Endodermal cell (in vitro differentiated cells): ENCODE results near the gene FOXM1. TPM values are rescaled to one million over a fixed set of nuclear protein-coding genes. Genes with fewer than 3 reads are reported as not detected.

ENCODE experiments used
- DNase-seq: peaks from one replicate; pipeline ENCODE4 v3.0.0-alpha.2; 2017
- H3K27ac ChIP-seq: 2 replicates; pipeline ENCODE4 v1.5.1; 2013; ENCODE audit warnings: mild to moderate bottlenecking, low read depth, low read length, moderate library complexity
- H3K27me3 ChIP-seq: 2 replicates; pipeline ENCODE4 v1.6.1; 2013; ENCODE audit warnings: mild to moderate bottlenecking, low read length, moderate library complexity; ENCODE audit not compliant: insufficient read depth, control insufficient read depth, poor library complexity, severe bottlenecking
- H3K36me3 ChIP-seq: 2 replicates; pipeline ENCODE4 v1.7.0; 2013; ENCODE audit warnings: mild to moderate bottlenecking, low read length, moderate library complexity; ENCODE audit not compliant: control insufficient read depth, insufficient read depth
- H3K4me1 ChIP-seq: one replicate; pipeline ENCODE4 v1.7.0; 2013; ENCODE audit warnings: low read length; ENCODE audit not compliant: control insufficient read depth, insufficient read depth
- H3K4me3 ChIP-seq: 2 replicates; pipeline ENCODE4 v1.5.1; 2013; ENCODE audit warnings: mild to moderate bottlenecking, low read length, moderate library complexity
- H3K9ac ChIP-seq: 2 replicates; pipeline ENCODE4 v1.6.1; 2013; ENCODE audit warnings: mild to moderate bottlenecking, low read length, moderate library complexity; ENCODE audit not compliant: poor library complexity, severe bottlenecking; ENCODE audit errors: extremely low read depth
- H3K9me3 ChIP-seq: 2 replicates; pipeline ENCODE4 v1.6.1; 2013; ENCODE audit warnings: mild to moderate bottlenecking, low read length, moderate library complexity; ENCODE audit not compliant: control insufficient read depth
- H3K27ac Mint-ChIP-seq: 2 replicates; pipeline ENCODE4 v1.8.0; 2020; ENCODE audit warnings: mixed read lengths
- H3K27me3 Mint-ChIP-seq: 2 replicates; pipeline ENCODE4 v1.8.0; 2021; ENCODE audit warnings: mild to moderate bottlenecking, mixed read lengths; ENCODE audit not compliant: insufficient read depth
- H3K36me3 Mint-ChIP-seq: 2 replicates; pipeline ENCODE4 v1.8.0; 2020; ENCODE audit warnings: low read depth, mixed read lengths
- H3K4me1 Mint-ChIP-seq: 2 replicates; pipeline ENCODE4 v1.8.0; 2020; ENCODE audit warnings: mixed read lengths
- H3K4me3 Mint-ChIP-seq: 2 replicates; pipeline ENCODE4 v1.8.0; 2020; ENCODE audit warnings: mild to moderate bottlenecking, moderate library complexity, mixed read lengths
- H3K9me3 Mint-ChIP-seq: 2 replicates; pipeline ENCODE4 v1.8.0; 2020; ENCODE audit warnings: mild to moderate bottlenecking, mixed read lengths
- CTCF ChIP-seq: fragments of 200-600 bp; sonication (generic); conservative IDR thresholded peaks from 2 replicates; pipeline ENCODE4 v1.5.0; 2021; ENCODE audit warnings: antibody characterized with exemption, mild to moderate bottlenecking
- WGBS, 2 experiments: methylation state at CpG; one replicate each; pipeline versions ENCODE4 v1.1.5 to v1.1.7; 2013; ENCODE audit warnings: missing lambda C conversion rate in 2 of 2, mixed read lengths in 1 of 2; ENCODE audit not compliant: insufficient coverage in 1 of 2, insufficient read length in 1 of 2; 5-methylcytosine and 5-hydroxymethylcytosine counted together
- total RNA-seq, 2 donors: library from RNA; stranded (reverse); fragmentation: NEBNext Ultra II Directional in 1 of 2; extraction: Animal tissue kit (Norgen Biotek cat#: 25700) in 1 of 2; gene quantifications; 2 replicates in 1 of 2; 3 replicates in 1 of 2; pipeline ENCODE4 v1.2.1, GENCODE V29; 2021

The FOXM1 gene
- total RNA-seq, 2 donors from 2014 or later, result 93.9 to 147 TPM

- Histone ChIP-seq H3K27me3 (no peaks in the 10 kb centered on the region), H3K4me3 (no peak overlapping the region), H3K27ac (no peak overlapping the region), H3K9me3 (no peaks in the 10 kb centered on the region), H3K36me3 (no peaks in the 10 kb centered on the region), H3K9ac (no peak overlapping the region), H3K4me1 (no peaks in the 10 kb centered on the region)
- DNase-seq, result no peak
- peaks cover 8% of the 10 kb centered on the region for H3K4me1 Mint-ChIP-seq
- WGBS, 2 experiments, result 78 to 79% methylated on average over 3 to 4 of the region's 4 CpGs
- no peak overlapping the region for H3K27ac Mint-ChIP-seq
- TF ChIP-seq CTCF, result no peak
- no peaks in the 10 kb centered on the region for H3K27me3 Mint-ChIP-seq
- H3K36me3 Mint-ChIP-seq, result peaks cover 8% of the 10 kb centered on the region
- no peaks in the 10 kb centered on the region for H3K9me3 Mint-ChIP-seq
- H3K4me3 Mint-ChIP-seq, result no peak overlapping the region
Observed at GRCh38 chr12:2902272-2902880, 25.4 kb upstream of the FOXM1 start.

- no peaks in the 10 kb centered on the region for H3K27me3 ChIP-seq
- no peak overlapping the region for H3K4me3 Mint-ChIP-seq
- H3K27ac ChIP-seq, result no peak overlapping the region
- H3K4me3 ChIP-seq, result no peak overlapping the region
- peak overlapping the region; percentile 75 for H3K27ac Mint-ChIP-seq
- no peak for DNase-seq
- no peak for TF ChIP-seq CTCF
- WGBS, 2 experiments, result 92 to 98% methylated on average over 5 to 8 of the region's 8 CpGs
- H3K27me3 Mint-ChIP-seq, result no peaks in the 10 kb centered on the region
- H3K36me3 Mint-ChIP-seq, result peaks cover 19% of the 10 kb centered on the region
- H3K4me1 ChIP-seq, result no peaks in the 10 kb centered on the region
- no peaks in the 10 kb centered on the region for H3K9me3 ChIP-seq
- no peaks in the 10 kb centered on the region for H3K36me3 ChIP-seq
- peaks cover 13% of the 10 kb centered on the region for H3K4me1 Mint-ChIP-seq
- no peaks in the 10 kb centered on the region for H3K9me3 Mint-ChIP-seq
- no peak overlapping the region for H3K9ac ChIP-seq
Observed at GRCh38 chr12:2900642-2901041, 23.7 kb upstream of the FOXM1 start.

GRCh38 chr12:2897418-2897817 is 20.4 kb upstream of the FOXM1 start:
- Mint-ChIP-seq H3K27me3 (no peaks in the 10 kb centered on the region), H3K4me1 (peaks cover 22% of the 10 kb centered on the region), H3K36me3 (peaks cover 22% of the 10 kb centered on the region), H3K4me3 (no peak overlapping the region), H3K9me3 (no peaks in the 10 kb centered on the region), H3K27ac (no peak overlapping the region)
- 96 to 100% methylated on average over 3 to 5 of the region's 5 CpGs for WGBS, 2 experiments
- Histone ChIP-seq H3K9me3 (no peaks in the 10 kb centered on the region), H3K9ac (no peak overlapping the region), H3K27me3 (no peaks in the 10 kb centered on the region), H3K36me3 (no peaks in the 10 kb centered on the region), H3K4me3 (no peak overlapping the region), H3K27ac (no peak overlapping the region), H3K4me1 (no peaks in the 10 kb centered on the region)
- DNase-seq, result no peak
- TF ChIP-seq CTCF, result no peak
